Vagina (tissue), 2 donors: Measurements from ENCODE around the gene FAM32A. TPM values are rescaled to one million over a fixed set of nuclear protein-coding genes. Genes with fewer than 3 reads are reported as not detected.

ENCODE experiments used
- DNase-seq, 2 donors: peaks; one replicate each; pipeline ENCODE4 v3.0.0-alpha.2; 2017; ENCODE audit errors: extremely low spot score in 2 of 2
- H3K27ac ChIP-seq: fragments of 200-600 bp; sonication (generic); one replicate; pipeline ENCODE4 v1.5.1; 2019
- H3K27me3 ChIP-seq: fragments of 200-600 bp; sonication (generic); one replicate; pipeline ENCODE4 v1.5.1; 2019
- H3K36me3 ChIP-seq, 2 donors: fragments of 200-600 bp; sonication (generic); one replicate each; pipeline ENCODE4 v1.5.1; 2017 to 2019
- H3K4me1 ChIP-seq: fragments of 200-600 bp; sonication (generic); one replicate; pipeline ENCODE4 v1.5.1; 2019
- H3K4me3 ChIP-seq, 2 donors: fragments of 200-600 bp; sonication (generic); 1 replicate in 1 of 2; 2 replicates in 1 of 2; pipeline ENCODE4 v1.5.1; 2016 to 2019
- H3K9me3 ChIP-seq: fragments of 200-600 bp; sonication (generic); one replicate; pipeline ENCODE4 v1.5.1; 2019
- POLR2A ChIP-seq, 2 donors: fragments of 450-650 bp; IDR thresholded peaks; one replicate each; pipeline ENCODE4 v1.6.1; 2017; ENCODE audit warnings: antibody characterized with exemption in 2 of 2, mild to moderate bottlenecking in 2 of 2, moderate library complexity in 2 of 2
- POLR2AphosphoS5 ChIP-seq, 2 donors: sonication (generic); formaldehyde crosslinking; IDR thresholded peaks; one replicate each; pipeline ENCODE4 v1.9.0; 2017; ENCODE audit warnings: antibody characterized with exemption in 2 of 2, mild to moderate bottlenecking in 2 of 2, low read depth in 1 of 2; ENCODE audit not compliant: insufficient read depth in 1 of 2
- intact Hi-C: fragments of 100-400 bp; cut with DNase I; formaldehyde crosslinking; loops from one replicate; pipeline ENCODE4 v1.15.1; 2023
- small RNA-seq: library from RNA; depleted of rRNA; stranded (forward); fragments of <200 nt; gene quantifications from one replicate; pipeline ENCODE3, GENCODE V24; 2016
- total RNA-seq: library from RNA; depleted of rRNA; stranded (reverse); fragments of >200 nt; gene quantifications from one replicate; pipeline ENCODE4 v1.2.3, GENCODE V29; 2016
- TF ChIP-seq, protein P1 (sequence below), 3 experiments: fragments of 450-650 bp in 2 of 3; fragments of 200-600 bp in 1 of 3; sonication (generic) in 1 of 3; IDR thresholded peaks; one replicate each; pipeline ENCODE4 v1.5.1; 2017 to 2019; ENCODE audit warnings: antibody characterized with exemption in 3 of 3, mild to moderate bottlenecking in 2 of 3, moderate library complexity in 2 of 3

The FAM32A gene
- total RNA-seq, 1 donor from 2014 or later: 57.2 TPM

DNA sequence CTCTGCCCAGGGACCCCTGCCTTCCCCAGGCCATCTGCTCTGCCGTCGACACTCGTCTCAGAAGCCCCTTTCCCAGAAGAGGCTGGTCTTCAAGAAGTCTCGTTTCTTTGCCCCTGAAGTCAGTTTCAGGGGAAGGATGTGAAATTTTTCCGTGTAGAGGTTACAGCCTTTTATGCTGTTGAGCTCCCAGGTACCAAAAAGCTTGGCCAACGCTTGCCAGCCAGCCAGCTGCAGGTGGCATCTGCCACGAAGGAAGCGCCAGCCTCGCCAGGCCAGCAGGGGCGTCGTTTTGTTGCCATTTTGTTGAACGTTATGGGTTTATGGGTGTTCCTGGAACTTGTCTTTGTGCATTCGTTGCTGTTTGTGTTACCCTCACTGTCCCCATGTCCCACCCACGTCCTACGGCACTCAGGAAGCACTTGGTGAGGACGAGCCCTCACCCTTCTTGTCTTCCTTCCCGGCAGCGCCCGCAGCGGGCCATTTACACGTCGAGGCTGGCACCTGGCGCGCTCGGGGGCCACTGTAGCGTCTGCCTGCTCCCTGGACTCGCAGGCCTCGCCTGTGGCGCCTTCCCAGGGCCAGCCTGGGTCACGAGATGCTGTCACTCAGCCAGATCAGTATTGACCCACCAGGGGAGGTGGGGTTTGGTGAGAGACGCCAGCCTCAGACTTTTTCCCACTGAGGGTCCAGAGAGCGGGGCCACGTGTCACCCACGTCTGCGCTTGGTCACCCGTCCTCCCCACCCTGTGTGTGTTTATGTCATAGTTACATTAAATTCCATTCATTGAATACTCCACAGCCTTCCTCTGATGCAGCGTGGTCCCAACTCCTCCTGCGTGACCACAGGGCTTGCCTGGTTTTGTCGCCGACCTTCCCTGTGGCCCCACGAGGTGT, 49.6 kb downstream of the FAM32A start:
- Histone ChIP-seq H3K36me3 (peaks cover 0 to 43% of the 10 kb centered on the region in 2 donors), H3K4me1 (no peaks in the 10 kb centered on the region), H3K27me3 (no peaks in the 10 kb centered on the region), H3K9me3 (no peaks in the 10 kb centered on the region), H3K4me3 (no peak overlapping the region), H3K27ac (no peak overlapping the region)
- intact Hi-C loops: no loop called here
- no peak for DNase-seq
- TF ChIP-seq, protein P1, sequence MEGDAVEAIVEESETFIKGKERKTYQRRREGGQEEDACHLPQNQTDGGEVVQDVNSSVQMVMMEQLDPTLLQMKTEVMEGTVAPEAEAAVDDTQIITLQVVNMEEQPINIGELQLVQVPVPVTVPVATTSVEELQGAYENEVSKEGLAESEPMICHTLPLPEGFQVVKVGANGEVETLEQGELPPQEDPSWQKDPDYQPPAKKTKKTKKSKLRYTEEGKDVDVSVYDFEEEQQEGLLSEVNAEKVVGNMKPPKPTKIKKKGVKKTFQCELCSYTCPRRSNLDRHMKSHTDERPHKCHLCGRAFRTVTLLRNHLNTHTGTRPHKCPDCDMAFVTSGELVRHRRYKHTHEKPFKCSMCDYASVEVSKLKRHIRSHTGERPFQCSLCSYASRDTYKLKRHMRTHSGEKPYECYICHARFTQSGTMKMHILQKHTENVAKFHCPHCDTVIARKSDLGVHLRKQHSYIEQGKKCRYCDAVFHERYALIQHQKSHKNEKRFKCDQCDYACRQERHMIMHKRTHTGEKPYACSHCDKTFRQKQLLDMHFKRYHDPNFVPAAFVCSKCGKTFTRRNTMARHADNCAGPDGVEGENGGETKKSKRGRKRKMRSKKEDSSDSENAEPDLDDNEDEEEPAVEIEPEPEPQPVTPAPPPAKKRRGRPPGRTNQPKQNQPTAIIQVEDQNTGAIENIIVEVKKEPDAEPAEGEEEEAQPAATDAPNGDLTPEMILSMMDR (IDR thresholded peaks at IDR 0.05): no peak
- TF ChIP-seq POLR2AphosphoS5 (IDR thresholded peaks at IDR 0.05; ENCODE audit: insufficient read depth in 1 of 2, low read depth in 1 of 2): no peak

DNA sequence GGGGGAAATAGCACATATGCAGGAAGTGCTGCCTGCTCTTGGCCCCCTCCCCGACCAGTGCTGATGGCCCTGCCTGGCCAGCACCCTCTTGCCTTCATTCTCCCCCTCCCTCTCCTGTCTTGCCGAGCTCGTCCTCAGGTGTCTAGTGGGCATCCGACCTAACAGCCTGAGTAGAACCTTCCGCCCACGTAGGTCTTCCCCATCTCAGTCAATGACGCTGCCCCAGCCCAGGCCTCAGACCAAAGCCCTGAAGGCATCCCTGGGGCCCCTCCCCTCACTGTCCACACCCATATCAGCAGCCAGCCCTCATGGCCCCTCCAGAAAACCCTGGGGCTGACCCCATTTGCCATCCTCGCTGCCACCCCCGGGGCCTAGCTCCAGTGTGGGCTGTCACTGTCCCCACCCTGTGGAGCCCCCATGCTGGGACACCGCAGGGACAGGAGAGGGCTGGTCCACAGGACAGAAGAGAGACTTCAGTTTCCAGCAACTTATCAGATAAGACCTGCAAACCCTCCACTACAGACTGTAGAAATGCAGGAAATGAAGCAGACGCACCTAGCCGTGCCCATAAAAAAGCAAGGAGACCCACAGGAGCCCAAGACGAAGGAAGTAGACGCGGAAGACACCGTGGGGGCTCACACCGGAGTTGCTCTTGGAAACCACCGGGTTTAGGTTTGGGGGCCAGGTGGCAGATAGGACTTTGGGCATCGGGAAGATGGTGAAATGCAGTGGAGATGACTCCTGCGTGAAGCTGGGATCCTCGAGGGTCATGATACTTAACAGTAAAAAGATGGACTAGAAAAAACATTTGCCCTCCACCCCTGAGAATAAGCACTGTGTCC, 50.8 kb downstream of the FAM32A start:
- DNase-seq: no peak
- TF ChIP-seq POLR2A (IDR thresholded peaks at IDR 0.05): no peak
- no peak for TF ChIP-seq POLR2AphosphoS5 (IDR thresholded peaks at IDR 0.05; ENCODE audit: insufficient read depth in 1 of 2, low read depth in 1 of 2)
- TF ChIP-seq, protein P1 (IDR thresholded peaks at IDR 0.05): no peak
- H3K4me1 ChIP-seq: no peaks in the 10 kb centered on the region
- H3K9me3 ChIP-seq: no peaks in the 10 kb centered on the region
- H3K27me3 ChIP-seq: no peaks in the 10 kb centered on the region
- H3K27ac ChIP-seq: no peak overlapping the region
- peaks cover 0 to 32% of the 10 kb centered on the region in 2 donors for H3K36me3 ChIP-seq
- intact Hi-C loops: no loop called here
- H3K4me3 ChIP-seq: no peak overlapping the region

Small RNAs within 50 kb of the gene (small RNA-seq; reads per million reads assigned to genes)
- gene RF00017: not detected

Other genes with a start within 250 kb of the FAM32A start
- not detected for gene OR10H4, start 236.4 kb upstream of the FAM32A start, total RNA-seq
- 409 TPM for gene TPM4, start 108.9 kb upstream of the FAM32A start, total RNA-seq
- 30.4 TPM for gene RAB8A, start 73.5 kb upstream of the FAM32A start, total RNA-seq
- gene HSH2D, start 41.7 kb upstream of the FAM32A start, total RNA-seq: 0.74 TPM
- not detected for gene CIB3, start 11.9 kb upstream of the FAM32A start, total RNA-seq
- gene AP1M1, start 12.5 kb downstream of the FAM32A start, total RNA-seq: 84.5 TPM
- 252 TPM for gene KLF2, start 139.4 kb downstream of the FAM32A start, total RNA-seq